K562 (cell line): ENCODE data around the gene IL4R. TPM values are rescaled to one million over a fixed set of nuclear protein-coding genes. Genes with fewer than 3 reads are reported as not detected.
A peak's percentile ranks its signal among the peaks of the same experiment; 100 is the strongest.

Experiments used
- CEBPG ChIP-seq, 3 experiments: fragments of 200-800 bp in 1 of 3; sonication (Bioruptor generic) in 1 of 3; sonication (generic) in 1 of 3; formaldehyde crosslinking in 1 of 3; IDR thresholded peaks in 2 of 3; conservative IDR thresholded peaks in 1 of 3; 2 replicates each; pipeline versions ENCODE4 v1.6.1 to v1.8.0; 2016 to 2022; ENCODE audit warnings: missing compliant biosample characterization in 2 of 3, missing genetic modification characterization in 2 of 3, mild to moderate bottlenecking in 1 of 3, missing genetic modification reagents in 1 of 3
- CHD4 ChIP-seq: fragments of 200-600 bp; sonication (generic); IDR thresholded peaks from 3 replicates; pipeline ENCODE4 v1.6.1; 2012; ENCODE audit warnings: low read depth, mild to moderate bottlenecking, mixed read lengths, low read length, inconsistent platforms; ENCODE audit not compliant: insufficient read depth, insufficient replicate concordance, poor library complexity, severe bottlenecking
- NFIX ChIP-seq: fragments of 250-450 bp; sonication (Bioruptor Pico); IDR thresholded peaks from 2 replicates; pipeline ENCODE4 v1.4.0; 2020; ENCODE audit warnings: low read depth, mild to moderate bottlenecking, moderate library complexity
- SREBF2 ChIP-seq: sonication (generic); formaldehyde crosslinking; IDR thresholded peaks from 2 replicates; pipeline ENCODE4 v1.4.0; 2020; ENCODE audit warnings: mild to moderate bottlenecking, missing genetic modification reagents
- TRIM24 ChIP-seq, 2 experiments: fragments of 450-650 bp; IDR thresholded peaks; 2 replicates each; pipeline ENCODE4 v1.6.1; 2016
- polyA plus RNA-seq, 8 experiments: library from polyadenylated mRNA; depleted of rRNA in 4 of 8; stranded (reverse) in 5 of 8; unstranded in 3 of 8; fragments of >200 nt; fragmentation: Nextera tagmentation in 2 of 8; fragmentation: Illumina TruSeq in 1 of 8; extraction: Ambion mirVana in 2 of 8; extraction: Trizol in 1 of 8; gene quantifications; 2 replicates each; pipeline versions ENCODE4 v1.2.1 to v1.2.3, GENCODE V29; 2011 to 2014; ENCODE audit warnings: inconsistent platforms in 1 of 8, missing spikeins in 1 of 8
- total RNA-seq, 7 experiments: library from RNA; depleted of rRNA in 6 of 7; stranded (reverse); fragments of >200 nt in 6 of 7; fragmentation: Illumina TruSeq in 2 of 7; extraction: Trizol in 2 of 7; gene quantifications; 2 replicates each; pipeline versions ENCODE4 v1.2.1 to v1.2.3, GENCODE V29; 2011 to 2021; ENCODE audit warnings: low replicate concordance in 1 of 7
- TF ChIP-seq, protein P1 (sequence below), 3 experiments: fragments of 200-800 bp in 1 of 3; fragments of 250-450 bp in 1 of 3; fragments of 450-650 bp in 1 of 3; sonication (Bioruptor Pico) in 1 of 3; sonication (Bioruptor generic) in 1 of 3; formaldehyde crosslinking in 1 of 3; IDR thresholded peaks; 2 replicates each; pipeline versions ENCODE4 v1.6.1 to v1.8.0; 2016 to 2022; ENCODE audit warnings: mild to moderate bottlenecking in 2 of 3, missing genetic modification characterization in 2 of 3, missing compliant biosample characterization in 1 of 3, moderate library complexity in 1 of 3
- TF ChIP-seq, protein P2 (sequence below): fragments of 450-650 bp; IDR thresholded peaks from 2 replicates; pipeline ENCODE4 v1.6.1; 2016; ENCODE audit warnings: mild to moderate bottlenecking, moderate library complexity
- TF ChIP-seq, protein P3 (sequence below): sonication (generic); formaldehyde crosslinking; IDR thresholded peaks from 2 replicates; pipeline ENCODE4 v1.9.0; 2022; ENCODE audit warnings: mild to moderate bottlenecking, missing genetic modification reagents

The IL4R gene
- total and polyA plus RNA-seq, 9 of the 15 experiments (the other 6 are each of a cell fraction or from before 2014, with no cell fraction given): 0.17 to 5.8 (median 3.3) TPM

GRCh38 chr16:27268376-27269299 is 45.1 kb upstream of the IL4R start, which contains the start of gene NSMCE1 (continued):
- TF ChIP-seq, protein P1, sequence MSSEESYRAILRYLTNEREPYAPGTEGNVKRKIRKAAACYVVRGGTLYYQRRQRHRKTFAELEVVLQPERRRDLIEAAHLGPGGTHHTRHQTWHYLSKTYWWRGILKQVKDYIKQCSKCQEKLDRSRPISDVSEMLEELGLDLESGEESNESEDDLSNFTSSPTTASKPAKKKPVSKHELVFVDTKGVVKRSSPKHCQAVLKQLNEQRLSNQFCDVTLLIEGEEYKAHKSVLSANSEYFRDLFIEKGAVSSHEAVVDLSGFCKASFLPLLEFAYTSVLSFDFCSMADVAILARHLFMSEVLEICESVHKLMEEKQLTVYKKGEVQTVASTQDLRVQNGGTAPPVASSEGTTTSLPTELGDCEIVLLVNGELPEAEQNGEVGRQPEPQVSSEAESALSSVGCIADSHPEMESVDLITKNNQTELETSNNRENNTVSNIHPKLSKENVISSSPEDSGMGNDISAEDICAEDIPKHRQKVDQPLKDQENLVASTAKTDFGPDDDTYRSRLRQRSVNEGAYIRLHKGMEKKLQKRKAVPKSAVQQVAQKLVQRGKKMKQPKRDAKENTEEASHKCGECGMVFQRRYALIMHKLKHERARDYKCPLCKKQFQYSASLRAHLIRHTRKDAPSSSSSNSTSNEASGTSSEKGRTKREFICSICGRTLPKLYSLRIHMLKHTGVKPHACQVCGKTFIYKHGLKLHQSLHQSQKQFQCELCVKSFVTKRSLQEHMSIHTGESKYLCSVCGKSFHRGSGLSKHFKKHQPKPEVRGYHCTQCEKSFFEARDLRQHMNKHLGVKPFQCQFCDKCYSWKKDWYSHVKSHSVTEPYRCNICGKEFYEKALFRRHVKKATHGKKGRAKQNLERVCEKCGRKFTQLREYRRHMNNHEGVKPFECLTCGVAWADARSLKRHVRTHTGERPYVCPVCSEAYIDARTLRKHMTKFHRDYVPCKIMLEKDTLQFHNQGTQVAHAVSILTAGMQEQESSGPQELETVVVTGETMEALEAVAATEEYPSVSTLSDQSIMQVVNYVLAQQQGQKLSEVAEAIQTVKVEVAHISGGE (CRISPR knock-in tag; IDR thresholded peaks at IDR 0.05): 0 out of 6 replicates have a peak, but pooled peaks of 1 of the 3 experiments have one; percentile 54
- TF ChIP-seq CHD4 (peak; percentile 45), TRIM24 (IDR thresholded peaks at IDR 0.05) (no peak), SREBF2 (CRISPR knock-in tag) (no peak), NFIX (CRISPR knock-in tag) (no peak), CEBPG (CRISPR knock-in tag; IDR thresholded peaks at IDR 0.05) (peak; percentile 43; the same call in 1 of the 2 replicates), CEBPG (tag; conservative IDR thresholded peaks at IDR 0.05 in 1 of 2, IDR thresholded peaks at IDR 0.05 in 1 of 2) (peak in 1 of 2 experiments; percentile 66; a peak in 2 of 4 replicates)
- TF ChIP-seq, protein P2, sequence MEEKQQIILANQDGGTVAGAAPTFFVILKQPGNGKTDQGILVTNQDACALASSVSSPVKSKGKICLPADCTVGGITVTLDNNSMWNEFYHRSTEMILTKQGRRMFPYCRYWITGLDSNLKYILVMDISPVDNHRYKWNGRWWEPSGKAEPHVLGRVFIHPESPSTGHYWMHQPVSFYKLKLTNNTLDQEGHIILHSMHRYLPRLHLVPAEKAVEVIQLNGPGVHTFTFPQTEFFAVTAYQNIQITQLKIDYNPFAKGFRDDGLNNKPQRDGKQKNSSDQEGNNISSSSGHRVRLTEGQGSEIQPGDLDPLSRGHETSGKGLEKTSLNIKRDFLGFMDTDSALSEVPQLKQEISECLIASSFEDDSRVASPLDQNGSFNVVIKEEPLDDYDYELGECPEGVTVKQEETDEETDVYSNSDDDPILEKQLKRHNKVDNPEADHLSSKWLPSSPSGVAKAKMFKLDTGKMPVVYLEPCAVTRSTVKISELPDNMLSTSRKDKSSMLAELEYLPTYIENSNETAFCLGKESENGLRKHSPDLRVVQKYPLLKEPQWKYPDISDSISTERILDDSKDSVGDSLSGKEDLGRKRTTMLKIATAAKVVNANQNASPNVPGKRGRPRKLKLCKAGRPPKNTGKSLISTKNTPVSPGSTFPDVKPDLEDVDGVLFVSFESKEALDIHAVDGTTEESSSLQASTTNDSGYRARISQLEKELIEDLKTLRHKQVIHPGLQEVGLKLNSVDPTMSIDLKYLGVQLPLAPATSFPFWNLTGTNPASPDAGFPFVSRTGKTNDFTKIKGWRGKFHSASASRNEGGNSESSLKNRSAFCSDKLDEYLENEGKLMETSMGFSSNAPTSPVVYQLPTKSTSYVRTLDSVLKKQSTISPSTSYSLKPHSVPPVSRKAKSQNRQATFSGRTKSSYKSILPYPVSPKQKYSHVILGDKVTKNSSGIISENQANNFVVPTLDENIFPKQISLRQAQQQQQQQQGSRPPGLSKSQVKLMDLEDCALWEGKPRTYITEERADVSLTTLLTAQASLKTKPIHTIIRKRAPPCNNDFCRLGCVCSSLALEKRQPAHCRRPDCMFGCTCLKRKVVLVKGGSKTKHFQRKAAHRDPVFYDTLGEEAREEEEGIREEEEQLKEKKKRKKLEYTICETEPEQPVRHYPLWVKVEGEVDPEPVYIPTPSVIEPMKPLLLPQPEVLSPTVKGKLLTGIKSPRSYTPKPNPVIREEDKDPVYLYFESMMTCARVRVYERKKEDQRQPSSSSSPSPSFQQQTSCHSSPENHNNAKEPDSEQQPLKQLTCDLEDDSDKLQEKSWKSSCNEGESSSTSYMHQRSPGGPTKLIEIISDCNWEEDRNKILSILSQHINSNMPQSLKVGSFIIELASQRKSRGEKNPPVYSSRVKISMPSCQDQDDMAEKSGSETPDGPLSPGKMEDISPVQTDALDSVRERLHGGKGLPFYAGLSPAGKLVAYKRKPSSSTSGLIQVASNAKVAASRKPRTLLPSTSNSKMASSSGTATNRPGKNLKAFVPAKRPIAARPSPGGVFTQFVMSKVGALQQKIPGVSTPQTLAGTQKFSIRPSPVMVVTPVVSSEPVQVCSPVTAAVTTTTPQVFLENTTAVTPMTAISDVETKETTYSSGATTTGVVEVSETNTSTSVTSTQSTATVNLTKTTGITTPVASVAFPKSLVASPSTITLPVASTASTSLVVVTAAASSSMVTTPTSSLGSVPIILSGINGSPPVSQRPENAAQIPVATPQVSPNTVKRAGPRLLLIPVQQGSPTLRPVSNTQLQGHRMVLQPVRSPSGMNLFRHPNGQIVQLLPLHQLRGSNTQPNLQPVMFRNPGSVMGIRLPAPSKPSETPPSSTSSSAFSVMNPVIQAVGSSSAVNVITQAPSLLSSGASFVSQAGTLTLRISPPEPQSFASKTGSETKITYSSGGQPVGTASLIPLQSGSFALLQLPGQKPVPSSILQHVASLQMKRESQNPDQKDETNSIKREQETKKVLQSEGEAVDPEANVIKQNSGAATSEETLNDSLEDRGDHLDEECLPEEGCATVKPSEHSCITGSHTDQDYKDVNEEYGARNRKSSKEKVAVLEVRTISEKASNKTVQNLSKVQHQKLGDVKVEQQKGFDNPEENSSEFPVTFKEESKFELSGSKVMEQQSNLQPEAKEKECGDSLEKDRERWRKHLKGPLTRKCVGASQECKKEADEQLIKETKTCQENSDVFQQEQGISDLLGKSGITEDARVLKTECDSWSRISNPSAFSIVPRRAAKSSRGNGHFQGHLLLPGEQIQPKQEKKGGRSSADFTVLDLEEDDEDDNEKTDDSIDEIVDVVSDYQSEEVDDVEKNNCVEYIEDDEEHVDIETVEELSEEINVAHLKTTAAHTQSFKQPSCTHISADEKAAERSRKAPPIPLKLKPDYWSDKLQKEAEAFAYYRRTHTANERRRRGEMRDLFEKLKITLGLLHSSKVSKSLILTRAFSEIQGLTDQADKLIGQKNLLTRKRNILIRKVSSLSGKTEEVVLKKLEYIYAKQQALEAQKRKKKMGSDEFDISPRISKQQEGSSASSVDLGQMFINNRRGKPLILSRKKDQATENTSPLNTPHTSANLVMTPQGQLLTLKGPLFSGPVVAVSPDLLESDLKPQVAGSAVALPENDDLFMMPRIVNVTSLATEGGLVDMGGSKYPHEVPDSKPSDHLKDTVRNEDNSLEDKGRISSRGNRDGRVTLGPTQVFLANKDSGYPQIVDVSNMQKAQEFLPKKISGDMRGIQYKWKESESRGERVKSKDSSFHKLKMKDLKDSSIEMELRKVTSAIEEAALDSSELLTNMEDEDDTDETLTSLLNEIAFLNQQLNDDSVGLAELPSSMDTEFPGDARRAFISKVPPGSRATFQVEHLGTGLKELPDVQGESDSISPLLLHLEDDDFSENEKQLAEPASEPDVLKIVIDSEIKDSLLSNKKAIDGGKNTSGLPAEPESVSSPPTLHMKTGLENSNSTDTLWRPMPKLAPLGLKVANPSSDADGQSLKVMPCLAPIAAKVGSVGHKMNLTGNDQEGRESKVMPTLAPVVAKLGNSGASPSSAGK: peak; percentile 75
- TF ChIP-seq, protein P3, sequence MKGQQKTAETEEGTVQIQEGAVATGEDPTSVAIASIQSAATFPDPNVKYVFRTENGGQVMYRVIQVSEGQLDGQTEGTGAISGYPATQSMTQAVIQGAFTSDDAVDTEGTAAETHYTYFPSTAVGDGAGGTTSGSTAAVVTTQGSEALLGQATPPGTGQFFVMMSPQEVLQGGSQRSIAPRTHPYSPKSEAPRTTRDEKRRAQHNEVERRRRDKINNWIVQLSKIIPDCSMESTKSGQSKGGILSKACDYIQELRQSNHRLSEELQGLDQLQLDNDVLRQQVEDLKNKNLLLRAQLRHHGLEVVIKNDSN: peak; percentile 35; the same call in 1 of the 2 replicates
